SK-N-SH (cell line): Measurements from ENCODE around the gene ZC3H13. TPM values are rescaled to one million over a fixed set of nuclear protein-coding genes. Genes with fewer than 3 reads are reported as not detected.

Source experiments
- CTCF ChIA-PET: fragments of 300-600, 350-600 bp; formaldehyde crosslinking; extraction: SDS; loops from one replicate; lab custom pipeline; 2021; lab: Yijun Ruan, JAX
- POLR2A ChIA-PET: fragments of 350-600 bp; sonication (Branson Sonifier 250); formaldehyde crosslinking; extraction: SDS; loops from one replicate; lab custom pipeline; 2020; ENCODE audit warnings: antibody characterized with exemption, inconsistent platforms; lab: Yijun Ruan, JAX
- DNase-seq: peaks from one replicate; pipeline ENCODE4 v3.0.0; 2012
- H2AFZ ChIP-seq: fragments of 200-600 bp; sonication (generic); 2 replicates; pipeline ENCODE4 v1.8.1; 2016; ENCODE audit warnings: antibody characterized with exemption, mild to moderate bottlenecking, low read depth
- H3F3A ChIP-seq: fragments of 200-600 bp; sonication (generic); replicated peaks from 2 replicates; pipeline ENCODE3; 2016; ENCODE audit warnings: antibody characterized with exemption, mild to moderate bottlenecking; ENCODE audit not compliant: insufficient read depth
- H3K27ac ChIP-seq, 2 experiments: fragments of 200-500 bp in 1 of 2; fragments of 200-600 bp in 1 of 2; sonication (Bioruptor generic) in 1 of 2; sonication (generic), shearing (Covaris generic) in 1 of 2; 2 replicates each; pipeline versions ENCODE4 v1.5.1 to v1.6.1; 2014 to 2016; ENCODE audit warnings: low read depth in 2 of 2, inconsistent platforms in 1 of 2, low read length in 1 of 2, mild to moderate bottlenecking in 1 of 2, mixed read lengths in 1 of 2
- H3K27me3 ChIP-seq: fragments of 200-600 bp; sonication (generic), shearing (Covaris generic); 2 replicates; pipeline ENCODE4 v1.6.1; 2016; ENCODE audit warnings: mixed run types; ENCODE audit not compliant: insufficient read depth
- H3K36me3 ChIP-seq, 2 experiments: fragments of 200-500 bp in 1 of 2; fragments of 200-600 bp in 1 of 2; sonication (Bioruptor generic) in 1 of 2; sonication (generic) in 1 of 2; replicated peaks in 1 of 2; 2 replicates each; pipeline versions ENCODE3 to v1.5.1; 2014 to 2016; ENCODE audit warnings: low read length in 1 of 2, mild to moderate bottlenecking in 1 of 2; ENCODE audit not compliant: insufficient read depth in 2 of 2, control insufficient read depth in 1 of 2
- H3K4me1 ChIP-seq, 2 experiments: fragments of 200-500 bp in 1 of 2; fragments of 200-600 bp in 1 of 2; sonication (Bioruptor generic) in 1 of 2; sonication (generic), shearing (Covaris generic) in 1 of 2; 2 replicates each; pipeline versions ENCODE4 v1.5.1 to v1.6.1; 2014 to 2016; ENCODE audit warnings: low read depth in 1 of 2, low read length in 1 of 2, mixed run types in 1 of 2; ENCODE audit not compliant: insufficient read depth in 2 of 2, control insufficient read depth in 1 of 2
- H3K4me2 ChIP-seq: fragments of 200-600 bp; sonication (generic), shearing (Covaris generic); 2 replicates; pipeline ENCODE4 v1.6.1; 2017; ENCODE audit warnings: mixed run types
- H3K4me3 ChIP-seq, 2 experiments: fragments of 200-500 bp in 1 of 2; fragments of 200-600 bp in 1 of 2; sonication (Bioruptor generic) in 1 of 2; sonication (generic), shearing (Covaris generic) in 1 of 2; 2 replicates each; pipeline versions ENCODE4 v1.5.1 to v1.8.1; 2014 to 2016; ENCODE audit warnings: low read depth in 2 of 2, inconsistent platforms in 1 of 2, low read length in 1 of 2, mild to moderate bottlenecking in 1 of 2, mixed read lengths in 1 of 2, moderate library complexity in 1 of 2
- H3K79me2 ChIP-seq: fragments of 200-600 bp; sonication (generic); 2 replicates; pipeline ENCODE4 v1.8.1; 2017; ENCODE audit warnings: mild to moderate bottlenecking; ENCODE audit not compliant: insufficient read depth
- H3K9ac ChIP-seq: fragments of 200-600 bp; sonication (generic); 2 replicates; pipeline ENCODE4 v1.6.1; 2017; ENCODE audit warnings: mixed run types
- H3K9me2 ChIP-seq: fragments of 200-600 bp; sonication (generic); 2 replicates; pipeline ENCODE4 v1.6.1; 2017; ENCODE audit warnings: mixed run types
- H3K9me3 ChIP-seq: fragments of 200-600 bp; sonication (generic); 2 replicates; pipeline ENCODE4 v1.6.1; 2017; ENCODE audit warnings: mixed run types, mild to moderate bottlenecking, moderate library complexity
- H4K20me1 ChIP-seq: fragments of 200-600 bp; sonication (generic); 2 replicates; pipeline ENCODE4 v1.6.1; 2017; ENCODE audit warnings: mild to moderate bottlenecking, mixed run types; ENCODE audit not compliant: insufficient read depth
- CTCF ChIP-seq: fragments of 200-600 bp; sonication (generic); IDR thresholded peaks from 2 replicates; pipeline ENCODE4 v1.6.1; 2017; ENCODE audit warnings: antibody characterized with exemption, mild to moderate bottlenecking, moderate library complexity
- ELF1 ChIP-seq: IDR thresholded peaks from 2 replicates; pipeline ENCODE4 v1.4.0; 2012
- EZH2phosphoT487 ChIP-seq: fragments of 200-600 bp; sonication (generic); IDR thresholded peaks from 2 replicates; pipeline ENCODE4 v1.6.1; 2017; ENCODE audit warnings: low read depth, mixed run types, mild to moderate bottlenecking, antibody characterized with exemption, moderate library complexity, borderline replicate concordance
- FOXM1 ChIP-seq: IDR thresholded peaks from 2 replicates; pipeline ENCODE4 v1.4.0; 2012; ENCODE audit warnings: low read depth, mild to moderate bottlenecking
- GATA2 ChIP-seq: sonication (generic); formaldehyde crosslinking; IDR thresholded peaks from 2 replicates; pipeline ENCODE4 v1.5.0; 2020; ENCODE audit warnings: mild to moderate bottlenecking, missing genetic modification reagents
- MAX ChIP-seq: IDR thresholded peaks from 2 replicates; pipeline ENCODE4 v1.4.0; 2012; ENCODE audit warnings: low read depth
- MXI1 ChIP-seq: IDR thresholded peaks from 2 replicates; pipeline ENCODE4 v1.6.1; 2012; ENCODE audit warnings: mild to moderate bottlenecking, low read depth, low read length, improper control_type of control experiment
- NRF1 ChIP-seq: IDR thresholded peaks from 2 replicates; pipeline ENCODE4 v1.6.1; 2012; ENCODE audit warnings: low read depth, mild to moderate bottlenecking, low read length
- PBX3 ChIP-seq: IDR thresholded peaks from 2 replicates; pipeline ENCODE4; 2012
- RXRA ChIP-seq: IDR thresholded peaks from 2 replicates; pipeline ENCODE4 v1.4.0; 2012; ENCODE audit warnings: low read depth, mild to moderate bottlenecking, borderline replicate concordance
- TAF1 ChIP-seq: IDR thresholded peaks from 2 replicates; pipeline ENCODE4 v1.6.1; 2012; ENCODE audit warnings: low read depth, mild to moderate bottlenecking, low read length, moderate library complexity, borderline replicate concordance
- TEAD4 ChIP-seq: IDR thresholded peaks from 2 replicates; pipeline ENCODE4 v1.4.0; 2012; ENCODE audit warnings: mild to moderate bottlenecking, borderline replicate concordance; ENCODE audit not compliant: insufficient read depth
- USF2 ChIP-seq: fragments of 150-350 bp; IDR thresholded peaks from 2 replicates; pipeline ENCODE4 v1.6.1; 2017; ENCODE audit warnings: antibody characterized with exemption, low read length, low read depth, borderline replicate concordance
- WGBS: methylation state at CpG from one replicate; pipeline ENCODE4 v1.1.6; 2017; ENCODE audit warnings: low lambda C conversion rate; 5-methylcytosine and 5-hydroxymethylcytosine counted together
- polyA plus RNA-seq, 3 experiments: library from polyadenylated mRNA; depleted of rRNA; stranded (reverse); fragments of >200 nt; gene quantifications; 2 replicates each; pipeline ENCODE4 v1.2.3, GENCODE V29; 2012

Gene ZC3H13
- polyA plus RNA-seq, 1 of the 3 experiments (the other 2 are of a cell fraction): 4.4 TPM

GRCh38 chr13:46045424-46045823, 7.1 kb downstream of the ZC3H13 start (continued):
- TF ChIP-seq TEAD4: no peak
- no peak for TF ChIP-seq EZH2phosphoT487
- no peak for TF ChIP-seq TAF1
- TF ChIP-seq NRF1: no peak
- TF ChIP-seq, all 33 proteins: peak for 0

- no peaks in the 10 kb centered on the region for H3K9me3 ChIP-seq
- CTCF ChIA-PET: interaction anchor here (0.8 to 1.1 kb wide), 2 partner anchors 12 to 82 kb away, joined by 3 read pairs; no protein-coding TSS in a partner anchor
- H3K4me3 ChIP-seq: no peak overlapping the region
- peaks cover 10% of the 10 kb centered on the region for H3F3A ChIP-seq
- no peak overlapping the region for H3K4me2 ChIP-seq
- H3K27ac ChIP-seq: no peak overlapping the region
- DNase-seq: no peak
- 97% methylated on average over 5 of the region's 5 CpGs for WGBS
- H3K9ac ChIP-seq: no peak overlapping the region
- TF ChIP-seq MAX (no peak), FOXM1 (no peak), USF2 (no peak), GATA2 (no peak), MXI1 (no peak), TAF1 (no peak), CTCF (no peak), ELF1 (no peak), PBX3 (no peak), RXRA (no peak)
- H3K27me3 ChIP-seq: no peaks in the 10 kb centered on the region
- H3K9me2 ChIP-seq: no peaks in the 10 kb centered on the region
- peaks cover 18% of the 10 kb centered on the region; the same call in 1 of the 2 replicates for H4K20me1 ChIP-seq
- peaks cover 39 to 49% of the 10 kb centered on the region in 2 experiments for H3K36me3 ChIP-seq
- H3K79me2 ChIP-seq: peaks cover 78% of the 10 kb centered on the region
- POLR2A ChIA-PET: no interaction called here
- H2AFZ ChIP-seq: no peak overlapping the region
- no peaks in the 10 kb centered on the region; a peak in 2 of 4 replicates for H3K4me1 ChIP-seq
These were observed 8.9 kb downstream of the ZC3H13 start for GRCh38 chr13:46043647-46044046.
